Adrenal gland (tissue), 5 donors: ENCODE results near the gene EHBP1.

Experiments used
- CTCF ChIP-seq, 6 experiments: fragments of 450-650 bp in 4 of 6; fragments of 200-600 bp in 2 of 6; sonication (generic) in 1 of 6; IDR thresholded peaks; 1 replicate in 5 of 6; 2 replicates in 1 of 6; pipeline versions ENCODE4 v1.5.1 to v1.8.0; 2016 to 2021; ENCODE audit warnings: antibody characterized with exemption in 6 of 6, mild to moderate bottlenecking in 2 of 6, moderate library complexity in 1 of 6
- POLR2A ChIP-seq, 2 donors: fragments of 450-650 bp; IDR thresholded peaks; one replicate each; pipeline ENCODE4 v1.6.1; 2017; ENCODE audit warnings: antibody characterized with exemption in 2 of 2, mild to moderate bottlenecking in 2 of 2, moderate library complexity in 1 of 2
- donor health status: DM: no; HTN: no; CAD: no.

GRCh38 chr2:63066838-63067237 is 361.3 kb downstream of the EHBP1 start:
- TF ChIP-seq CTCF (IDR thresholded peaks at IDR 0.05) (no peak), POLR2A (IDR thresholded peaks at IDR 0.05) (no peak)
